ENCODE measurements around the gene INO80. TPM values are rescaled to one million over a fixed set of nuclear protein-coding genes. Genes with fewer than 3 reads are reported as not detected.
"Not testable (repeated sequence)": the region's sequence is repeated elsewhere in the genome, so short reads cannot be mapped to it uniquely, and the experiment has no call there.

INO80 gene, protein sequence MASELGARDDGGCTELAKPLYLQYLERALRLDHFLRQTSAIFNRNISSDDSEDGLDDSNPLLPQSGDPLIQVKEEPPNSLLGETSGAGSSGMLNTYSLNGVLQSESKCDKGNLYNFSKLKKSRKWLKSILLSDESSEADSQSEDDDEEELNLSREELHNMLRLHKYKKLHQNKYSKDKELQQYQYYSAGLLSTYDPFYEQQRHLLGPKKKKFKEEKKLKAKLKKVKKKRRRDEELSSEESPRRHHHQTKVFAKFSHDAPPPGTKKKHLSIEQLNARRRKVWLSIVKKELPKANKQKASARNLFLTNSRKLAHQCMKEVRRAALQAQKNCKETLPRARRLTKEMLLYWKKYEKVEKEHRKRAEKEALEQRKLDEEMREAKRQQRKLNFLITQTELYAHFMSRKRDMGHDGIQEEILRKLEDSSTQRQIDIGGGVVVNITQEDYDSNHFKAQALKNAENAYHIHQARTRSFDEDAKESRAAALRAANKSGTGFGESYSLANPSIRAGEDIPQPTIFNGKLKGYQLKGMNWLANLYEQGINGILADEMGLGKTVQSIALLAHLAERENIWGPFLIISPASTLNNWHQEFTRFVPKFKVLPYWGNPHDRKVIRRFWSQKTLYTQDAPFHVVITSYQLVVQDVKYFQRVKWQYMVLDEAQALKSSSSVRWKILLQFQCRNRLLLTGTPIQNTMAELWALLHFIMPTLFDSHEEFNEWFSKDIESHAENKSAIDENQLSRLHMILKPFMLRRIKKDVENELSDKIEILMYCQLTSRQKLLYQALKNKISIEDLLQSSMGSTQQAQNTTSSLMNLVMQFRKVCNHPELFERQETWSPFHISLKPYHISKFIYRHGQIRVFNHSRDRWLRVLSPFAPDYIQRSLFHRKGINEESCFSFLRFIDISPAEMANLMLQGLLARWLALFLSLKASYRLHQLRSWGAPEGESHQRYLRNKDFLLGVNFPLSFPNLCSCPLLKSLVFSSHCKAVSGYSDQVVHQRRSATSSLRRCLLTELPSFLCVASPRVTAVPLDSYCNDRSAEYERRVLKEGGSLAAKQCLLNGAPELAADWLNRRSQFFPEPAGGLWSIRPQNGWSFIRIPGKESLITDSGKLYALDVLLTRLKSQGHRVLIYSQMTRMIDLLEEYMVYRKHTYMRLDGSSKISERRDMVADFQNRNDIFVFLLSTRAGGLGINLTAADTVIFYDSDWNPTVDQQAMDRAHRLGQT (N-terminal part only)
- 13.3 TPM for total RNA-seq
- long read RNA-seq, full-length matches to known transcripts = 3 of 12 reads
- long read RNA-seq, partial matches to known transcripts = 6 of 12 reads
- long read RNA-seq, other reads (novel, unspliced or antisense) = 3 of 12 reads

DNA sequence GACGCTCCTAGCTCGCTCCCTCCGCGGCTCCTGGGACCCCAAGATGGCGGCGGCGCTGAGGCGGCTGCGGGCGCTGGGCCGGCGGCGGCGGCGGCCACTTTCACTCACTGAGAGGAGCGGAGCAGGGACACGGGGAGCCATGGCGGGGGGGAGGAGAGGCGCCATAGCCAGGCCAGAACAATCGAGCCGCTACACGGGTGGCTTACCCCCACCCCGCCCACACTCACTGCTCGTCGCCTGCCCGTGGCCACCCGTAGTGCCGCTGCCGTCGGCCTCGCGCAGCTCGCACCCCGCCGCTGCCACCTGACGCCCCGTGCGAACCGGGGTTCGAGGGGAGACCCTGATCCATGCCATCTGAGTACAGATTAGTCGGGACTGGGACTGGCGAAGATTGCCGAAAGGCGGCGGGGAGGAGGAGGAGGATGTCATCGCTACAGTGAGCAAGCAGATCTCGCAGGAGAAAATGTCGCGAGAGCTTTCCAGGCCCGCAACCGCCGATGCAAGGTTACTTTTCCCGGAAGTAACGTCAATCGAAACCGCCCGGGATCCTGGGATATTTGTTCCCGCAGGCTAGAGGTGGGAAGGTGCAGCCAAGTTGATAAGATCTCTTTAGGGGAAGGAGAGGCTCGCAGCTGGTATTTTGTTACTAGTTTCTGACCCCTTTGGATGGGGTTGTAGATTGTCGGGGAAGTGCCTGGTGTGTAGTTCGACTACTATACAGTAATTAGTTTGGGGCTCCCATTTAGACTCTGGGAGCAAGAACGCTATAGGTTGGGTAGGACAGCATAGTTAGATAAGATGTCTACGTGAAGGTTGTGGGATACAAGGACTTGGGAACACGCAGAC is at the start of gene INO80:
Gene INO80 (minus strand): TSS at position 165 of the 846 bp plus-strand sequence. CDS start 19,970 bp downstream, outside the sequence.
- intact Hi-C loops (cut with DNase I) = loop anchor here (2.0 to 10.0 kb wide), 5 partner anchors 114 to 218 kb away; partner anchors contain the start of genes CHP1, EXD1, NUSAP1 and OIP5
- DNase-seq (ENCODE audit: low spot score) = peak; percentile 99

DNA sequence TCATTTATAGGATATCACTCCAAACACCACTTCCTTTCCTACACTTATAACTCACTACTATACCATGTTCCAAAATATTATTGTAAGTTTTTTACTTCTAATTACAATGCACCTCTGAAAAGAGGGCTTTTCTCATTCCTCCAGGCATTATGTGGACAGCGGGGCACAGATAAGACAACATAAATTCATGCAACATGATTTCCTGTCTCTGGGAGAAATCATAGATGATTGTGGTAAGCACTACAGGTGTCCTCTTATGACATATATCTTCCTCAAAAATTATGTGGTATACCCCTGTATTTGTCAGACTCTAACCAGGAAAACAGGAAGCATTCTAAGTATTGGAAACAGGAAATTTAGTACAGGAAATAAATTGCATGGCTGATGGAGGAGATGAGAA is 45.7 kb upstream of the INO80 start:
- intact Hi-C loops (cut with DNase I) = no loop called here
- no peak for DNase-seq (ENCODE audit: low spot score)

DNA sequence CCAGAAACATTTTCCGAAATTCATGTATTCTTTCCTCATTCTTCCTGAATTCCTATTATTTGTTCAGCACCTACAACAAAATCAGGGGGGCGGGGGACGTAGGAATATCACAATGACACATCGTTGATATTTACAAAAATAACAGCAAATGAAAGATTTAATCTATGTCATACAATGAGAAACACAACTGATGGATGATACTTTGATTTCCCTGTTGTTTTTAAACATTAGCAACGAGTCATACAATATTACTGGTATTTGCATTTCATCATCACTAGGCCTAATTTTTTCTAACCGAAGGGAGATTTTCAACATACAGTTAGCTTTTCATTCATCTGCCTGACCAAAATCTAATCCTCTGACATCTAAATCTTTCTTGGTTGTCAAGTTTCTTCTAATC is 45.3 kb upstream of the INO80 start:
- intact Hi-C loops (cut with DNase I) = no loop called here
- no peak for DNase-seq (ENCODE audit: low spot score)

DNA sequence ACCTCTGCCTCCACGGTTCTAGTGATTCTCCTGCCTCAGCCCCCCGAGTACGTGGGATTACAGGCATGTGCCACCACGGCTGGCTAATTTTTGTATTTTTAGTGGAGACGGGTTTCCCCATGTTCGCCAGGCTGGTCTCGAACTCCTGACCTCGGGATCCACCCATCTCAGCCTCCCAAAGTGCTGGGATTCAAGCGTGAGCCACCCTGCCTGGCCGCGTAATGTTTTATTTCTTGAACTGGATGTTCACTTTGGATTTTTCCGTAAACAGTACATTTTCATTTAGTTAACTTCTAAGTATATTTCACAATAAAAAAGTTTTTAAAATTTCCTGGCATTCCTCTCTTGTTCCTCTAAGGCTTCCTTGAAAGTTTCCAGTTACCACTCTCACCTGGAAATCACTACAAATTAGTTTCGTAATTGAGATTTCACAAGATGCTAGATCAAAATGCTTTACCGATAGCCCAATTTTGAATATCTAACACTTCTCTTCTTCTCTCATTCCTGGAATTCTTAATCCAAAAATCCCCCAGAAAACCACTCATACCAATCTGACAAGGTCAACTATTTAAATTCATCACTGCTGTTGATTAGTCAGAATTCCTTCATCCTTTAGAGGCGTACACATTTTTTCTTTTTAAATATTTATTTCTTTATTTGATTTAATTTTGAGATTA is 44.7 kb upstream of the INO80 start:
- intact Hi-C loops (cut with DNase I) = no loop called here
- no peak for DNase-seq (ENCODE audit: low spot score)

DNA sequence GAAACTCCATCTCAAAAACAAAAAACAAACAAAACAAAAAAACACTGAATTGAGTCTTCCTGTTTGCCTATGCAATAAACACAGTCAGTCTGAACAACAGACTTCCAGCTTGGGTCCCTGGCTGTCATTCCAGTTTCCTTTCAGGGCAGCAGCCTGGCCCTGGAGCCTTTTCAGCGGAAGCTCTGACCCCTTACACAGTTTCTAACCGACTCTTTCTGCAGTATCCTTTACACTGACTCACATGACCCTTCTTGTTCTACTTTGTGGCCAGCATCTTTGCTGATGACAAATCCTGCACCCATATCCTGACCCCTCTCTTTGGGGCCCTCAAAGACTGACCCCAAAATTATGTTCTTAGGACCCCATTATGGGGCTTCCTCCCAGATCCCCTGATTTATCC is 38.3 kb upstream of the INO80 start:
- intact Hi-C loops (cut with DNase I) = no loop called here
- DNase-seq (ENCODE audit: low spot score) = no peak

DNA sequence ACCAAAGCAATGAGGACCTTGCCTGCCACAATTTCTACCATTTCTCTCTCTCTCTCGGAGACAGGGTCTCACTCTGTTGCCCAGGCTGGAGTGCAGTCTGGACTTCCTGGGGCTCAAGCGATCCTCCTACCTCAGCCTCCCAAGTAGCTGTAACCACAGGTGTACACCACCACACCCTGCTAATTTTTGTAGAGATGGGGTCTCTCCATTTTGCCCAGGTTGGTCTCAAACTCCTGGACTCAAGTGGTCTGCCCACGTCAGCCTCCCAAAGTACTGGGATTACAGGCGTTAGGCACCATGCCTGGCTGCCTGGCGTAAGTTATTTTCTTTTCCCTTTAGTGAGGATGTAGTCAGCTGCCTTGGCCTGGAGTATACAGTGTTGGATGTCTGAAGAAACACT is 37.7 kb upstream of the INO80 start:
- intact Hi-C loops (cut with DNase I) = no loop called here
- no peak for DNase-seq (ENCODE audit: low spot score)

DNA sequence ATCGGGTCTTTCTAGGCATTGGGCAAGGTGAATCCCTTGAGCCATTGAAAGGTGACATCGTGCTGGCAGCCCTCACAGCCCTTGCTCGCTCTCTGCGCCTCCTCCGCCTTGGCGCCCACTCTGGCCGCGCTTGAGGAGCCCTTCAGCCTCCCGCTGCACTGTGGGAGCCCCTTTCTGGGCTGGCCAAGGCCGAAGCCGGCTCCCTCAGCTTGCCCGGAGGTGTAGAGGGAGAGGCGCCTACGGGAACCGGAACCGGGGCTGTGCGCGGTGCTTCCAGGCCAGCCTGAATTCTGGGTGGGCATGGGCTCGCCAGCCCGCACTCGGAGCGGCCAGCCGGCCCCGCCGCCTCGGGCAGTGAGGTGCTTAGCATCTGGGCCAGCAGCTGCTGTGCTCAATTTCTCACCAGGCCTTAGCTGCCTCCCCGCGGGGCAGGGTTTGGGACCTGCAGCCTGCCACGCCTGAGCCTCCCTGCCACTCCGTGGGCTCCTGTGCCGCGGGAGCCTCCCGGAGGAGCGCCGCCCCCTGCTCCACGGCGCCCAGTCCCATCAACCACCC is 35.4 kb upstream of the INO80 start:
- intact Hi-C loops (cut with DNase I) = no loop called here
- no peak for DNase-seq (ENCODE audit: low spot score)

DNA sequence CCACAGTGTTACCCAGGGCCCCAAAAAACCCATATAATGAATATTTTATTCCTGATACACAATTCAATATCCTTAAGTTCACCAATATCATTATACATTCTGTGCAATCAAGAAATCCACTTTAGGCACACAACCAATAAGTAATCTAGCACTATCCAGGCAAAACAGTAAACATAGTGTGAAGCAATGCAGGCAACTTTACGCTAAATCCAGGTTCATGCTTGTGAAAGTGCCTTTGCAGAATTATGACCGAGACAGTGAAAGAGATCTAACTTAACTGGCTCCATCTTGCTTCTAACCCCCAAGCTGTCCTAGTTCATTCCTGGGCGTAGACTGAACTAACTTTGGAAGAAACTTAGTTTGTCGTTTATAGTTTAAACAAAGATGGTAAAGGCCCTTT is 34.2 kb upstream of the INO80 start:
- intact Hi-C loops (cut with DNase I) = no loop called here
- DNase-seq (ENCODE audit: low spot score) = no peak

DNA sequence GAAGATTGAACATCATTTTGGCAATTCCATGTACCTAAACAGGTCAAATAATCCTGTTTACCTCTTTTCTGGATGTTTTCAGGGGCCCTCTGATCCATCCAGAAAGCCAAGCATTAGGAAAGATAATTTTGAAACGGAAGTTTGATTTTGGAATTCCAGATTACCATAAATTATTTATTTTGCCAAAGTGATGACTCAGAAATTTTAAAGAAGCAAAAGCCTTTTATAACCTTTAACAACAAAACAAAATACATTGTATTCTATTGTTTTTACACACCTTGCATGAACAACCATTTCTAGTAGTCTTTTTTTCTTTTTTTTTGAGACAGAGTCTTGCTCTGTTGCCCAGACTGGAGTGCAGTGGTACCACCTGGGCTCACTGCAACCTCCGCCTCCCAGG is 32.0 kb upstream of the INO80 start:
- intact Hi-C loops (cut with DNase I) = no loop called here
- no peak for DNase-seq (ENCODE audit: low spot score)

DNA sequence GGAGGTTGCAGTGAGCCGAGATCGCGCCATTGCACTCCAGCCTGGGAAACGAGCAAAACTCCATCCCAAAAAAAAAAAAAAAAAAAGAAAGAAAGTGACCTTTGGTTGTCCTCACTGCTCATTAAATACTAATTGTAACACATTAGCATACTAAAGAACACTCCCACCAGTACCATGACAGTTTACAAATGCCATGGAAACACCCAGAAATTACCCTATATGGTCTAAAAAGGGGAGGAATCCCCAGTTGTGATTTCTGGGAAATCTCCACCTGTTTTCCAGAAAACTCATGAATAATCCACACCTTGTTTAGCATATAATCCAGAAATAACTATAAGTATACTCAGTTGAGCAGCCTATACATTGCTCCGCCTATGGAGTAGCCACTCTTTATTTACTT is 23.5 kb upstream of the INO80 start:
- no peak for DNase-seq (ENCODE audit: low spot score)
- intact Hi-C loops (cut with DNase I) = no loop called here

DNA sequence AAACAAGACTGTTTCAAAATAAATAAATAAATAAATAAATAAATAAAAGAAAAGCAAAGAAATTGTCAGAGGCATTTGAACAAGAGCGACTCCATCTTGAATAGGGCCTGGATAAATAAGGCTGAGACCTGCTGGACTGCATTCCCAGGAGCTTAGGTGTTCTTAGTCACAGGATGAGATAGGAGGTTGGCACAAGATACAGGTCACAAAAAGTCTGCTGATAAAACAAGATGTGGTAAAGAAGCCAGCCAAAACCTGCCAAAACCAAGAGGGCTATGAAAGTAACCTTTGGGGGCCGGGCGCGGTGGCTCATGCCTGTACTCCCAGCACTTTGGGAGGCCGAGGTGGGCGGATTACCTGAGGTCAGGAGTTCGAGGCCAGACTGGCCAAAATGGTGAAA is 23.0 kb upstream of the INO80 start:
- intact Hi-C loops (cut with DNase I) = not testable (repeated sequence)

DNA sequence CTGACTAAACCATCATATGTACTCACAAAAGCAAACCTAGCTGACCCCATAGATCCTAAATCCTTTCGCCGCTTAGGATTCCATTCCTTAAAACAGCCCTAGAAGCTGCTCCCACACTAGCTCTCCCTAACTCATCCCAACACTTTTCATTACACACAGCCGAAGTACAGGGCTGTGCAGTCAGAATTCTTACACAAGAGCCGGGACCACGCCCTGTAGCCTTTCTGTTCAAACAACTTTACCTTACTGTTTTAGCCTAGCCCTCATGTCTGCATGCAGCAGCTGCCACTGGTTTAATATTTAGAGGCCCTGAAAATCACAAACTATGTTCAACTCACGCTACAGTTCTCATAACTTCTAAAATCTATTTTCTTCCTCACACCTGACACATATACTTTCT is 19.5 kb upstream of the INO80 start:
- intact Hi-C loops (cut with DNase I); DNase-seq (ENCODE audit: low spot score): not testable (repeated sequence)

More for the DNA sequence above, 23.0 kb upstream of the INO80 start:
- not testable (repeated sequence) for DNase-seq (ENCODE audit: low spot score)

DNA sequence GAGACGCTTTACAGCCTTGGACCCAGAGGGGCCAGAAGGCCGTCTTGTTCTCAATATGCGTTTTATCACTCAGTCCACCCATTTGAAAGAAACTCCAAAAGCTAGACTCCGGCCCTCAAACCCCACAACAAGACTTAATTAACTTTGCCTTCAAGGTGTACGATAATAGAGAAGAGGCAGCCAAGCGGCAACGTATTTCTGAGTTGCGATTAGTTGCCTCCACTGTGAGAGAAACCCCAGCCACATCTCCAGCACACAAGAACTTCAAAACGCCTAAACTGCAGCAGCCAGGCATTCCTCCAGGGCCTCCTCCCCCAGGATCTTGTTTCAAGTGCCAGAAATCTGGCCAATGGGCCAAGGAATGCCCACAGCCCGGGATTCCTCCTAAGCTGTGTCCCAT is 17.4 kb upstream of the INO80 start:
- intact Hi-C loops (cut with DNase I) = no loop called here
- DNase-seq (ENCODE audit: low spot score) = no peak

DNA sequence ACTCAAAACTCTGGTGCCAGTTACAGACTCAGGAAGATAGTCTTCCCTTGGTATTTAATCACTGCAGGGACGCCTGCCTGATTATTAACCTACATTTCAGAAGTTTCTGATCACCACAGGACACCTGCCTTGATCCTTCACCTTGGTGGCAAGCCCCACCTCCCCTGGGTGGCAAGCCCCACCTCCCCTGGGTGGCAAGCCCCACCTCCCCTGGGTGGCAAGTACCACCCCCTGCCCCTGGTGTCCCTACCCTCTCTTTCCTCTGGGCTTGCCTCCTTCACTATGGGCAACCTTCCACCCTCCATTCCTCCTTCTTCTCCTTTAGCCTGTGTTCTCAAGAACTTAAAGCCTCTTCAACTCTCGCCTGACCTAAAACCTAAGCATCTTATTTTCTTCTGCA is 16.0 kb upstream of the INO80 start:
- DNase-seq (ENCODE audit: low spot score); intact Hi-C loops (cut with DNase I): not testable (repeated sequence)

DNA sequence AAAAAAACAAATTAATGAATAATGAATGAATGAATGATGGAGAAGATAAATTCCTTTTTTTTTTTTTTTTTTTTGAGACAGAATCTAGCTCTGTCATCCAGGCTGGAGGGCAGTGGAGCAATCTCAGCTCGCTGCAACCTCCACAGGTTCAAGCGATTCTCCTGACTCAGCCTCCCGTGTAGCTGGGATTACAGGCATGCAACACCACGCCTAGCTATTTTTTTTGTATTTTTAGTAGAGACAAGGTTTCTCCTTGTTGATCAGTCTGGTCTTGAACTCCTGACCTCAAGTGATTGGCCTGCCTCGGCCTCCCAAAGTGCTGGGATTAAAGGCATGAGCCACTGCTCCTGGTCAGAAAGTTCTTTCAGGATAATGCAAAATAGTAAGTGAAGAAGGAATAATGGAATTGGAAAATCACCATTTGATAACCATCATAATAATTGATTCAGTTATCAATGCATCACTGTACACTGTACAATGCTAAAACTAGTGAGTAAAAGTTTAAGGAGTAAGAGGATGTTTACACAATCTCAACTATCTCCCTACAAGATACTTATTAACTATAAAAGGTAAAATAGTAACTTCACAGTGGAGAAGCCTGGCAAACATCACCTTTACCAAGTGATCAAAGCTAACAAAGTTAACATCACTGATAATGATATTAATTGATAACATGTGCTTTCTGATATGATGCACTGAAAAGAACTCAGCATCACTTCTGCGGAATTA is 12.3 kb upstream of the INO80 start:
- intact Hi-C loops (cut with DNase I) = no loop called here
- DNase-seq (ENCODE audit: low spot score) = no peak

DNA sequence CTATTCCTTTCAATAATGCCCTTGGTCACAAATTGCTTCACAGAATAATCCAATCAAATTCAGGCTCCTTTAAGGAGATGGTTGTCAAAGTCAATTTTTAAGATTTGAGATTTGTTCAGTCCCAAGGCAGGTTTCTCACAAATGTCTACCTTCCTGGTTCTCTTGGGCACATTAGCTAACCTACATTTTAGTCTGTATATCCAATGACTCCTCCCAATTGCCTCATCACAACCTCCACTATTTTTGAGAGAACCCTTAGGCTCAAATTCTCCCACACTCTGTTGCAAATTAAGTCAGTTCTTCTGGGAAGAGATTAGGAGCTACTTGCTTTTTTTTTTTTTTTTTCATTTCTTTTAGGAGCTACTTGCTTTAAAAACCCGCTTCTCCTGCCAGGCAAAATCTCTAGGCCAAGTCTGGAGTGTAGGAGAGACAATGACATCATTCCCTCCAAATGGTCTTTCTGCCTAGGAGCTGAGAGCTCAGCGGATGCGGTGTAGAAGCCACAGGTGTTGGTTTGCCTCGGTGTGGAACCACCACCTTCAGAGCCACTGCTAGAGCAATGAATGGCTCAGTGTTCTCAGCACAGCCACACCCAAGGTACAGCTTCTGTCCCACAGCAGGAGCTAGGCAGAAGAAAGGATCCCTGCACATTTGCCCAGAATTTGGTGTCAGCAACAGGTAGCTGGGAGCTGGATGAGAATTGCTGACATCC is 10.0 kb upstream of the INO80 start:
- intact Hi-C loops (cut with DNase I) = no loop called here
- DNase-seq (ENCODE audit: low spot score) = no peak
